Neural cell (in vitro differentiated cells): ENCODE results near the gene EYS. TPM values are rescaled to one million over a fixed set of nuclear protein-coding genes. Genes with fewer than 3 reads are reported as not detected.

ENCODE experiments used
- H2AFZ ChIP-seq: fragments of 200-600, 300-800 bp; sonication (generic), shearing (Covaris generic); 2 replicates; pipeline ENCODE4 v1.6.0; 2014; ENCODE audit warnings: low read depth, mild to moderate bottlenecking, antibody characterized with exemption, low read length, moderate library complexity
- H3F3A ChIP-seq: fragments of 200-600 bp; shearing (Covaris generic); 2 replicates; pipeline ENCODE4 v1.6.1; 2016; ENCODE audit warnings: mild to moderate bottlenecking, moderate library complexity, mixed read lengths, antibody characterized with exemption, low read length; ENCODE audit not compliant: insufficient read depth, poor library complexity, severe bottlenecking
- H3K27ac ChIP-seq: fragments of 200-600, 300-800 bp; sonication (generic), shearing (Covaris generic); 2 replicates; pipeline ENCODE4 v1.5.1; 2014; ENCODE audit warnings: mild to moderate bottlenecking, low read length, moderate library complexity
- H3K27me3 ChIP-seq: fragments of 300-800, 200-600 bp; sonication (generic), shearing (Covaris generic); 2 replicates; pipeline ENCODE4 v1.6.0; 2014; ENCODE audit warnings: mild to moderate bottlenecking, low read depth, low read length, moderate library complexity; ENCODE audit not compliant: insufficient read depth
- H3K36me3 ChIP-seq: fragments of 300-800, 200-600 bp; sonication (generic), shearing (Covaris generic); 2 replicates; pipeline ENCODE4 v1.5.1; 2014; ENCODE audit warnings: mild to moderate bottlenecking, antibody characterized with exemption, low read length, moderate library complexity; ENCODE audit not compliant: insufficient read depth
- H3K4me2 ChIP-seq: fragments of 300-800, 200-600 bp; sonication (generic), shearing (Covaris generic); 2 replicates; pipeline ENCODE4 v1.6.0; 2014; ENCODE audit warnings: mild to moderate bottlenecking, low read length
- H3K4me3 ChIP-seq: fragments of 300-800, 200-600 bp; sonication (generic), shearing (Covaris generic); 2 replicates; pipeline ENCODE4 v1.5.1; 2014; ENCODE audit warnings: mild to moderate bottlenecking, low read length, moderate library complexity
- H3K79me2 ChIP-seq: fragments of 200-600 bp; shearing (Covaris generic); replicated peaks from 2 replicates; pipeline ENCODE4 v1.6.0; 2014; ENCODE audit warnings: mild to moderate bottlenecking, low read length, moderate library complexity; ENCODE audit not compliant: insufficient read depth
- H3K9ac ChIP-seq: fragments of 300-800, 200-600 bp; sonication (generic), shearing (Covaris generic); 2 replicates; pipeline ENCODE4 v1.6.1; 2016; ENCODE audit warnings: mild to moderate bottlenecking, low read length, mixed read lengths
- H3K9me2 ChIP-seq: fragments of 200-600 bp; shearing (Covaris generic); 2 replicates; pipeline ENCODE4 v1.6.1; 2016; ENCODE audit warnings: mild to moderate bottlenecking, low read length, mixed read lengths; ENCODE audit not compliant: insufficient read depth
- H3K9me3 ChIP-seq: fragments of 200-600, 300-800 bp; sonication (generic), shearing (Covaris generic); 2 replicates; pipeline ENCODE4 v1.6.1; 2016; ENCODE audit warnings: mild to moderate bottlenecking, mixed run types, low read length, moderate library complexity, mixed read lengths
- H4K20me1 ChIP-seq: fragments of 200-600 bp; shearing (Covaris generic); 2 replicates; pipeline ENCODE4 v1.6.1; 2016; ENCODE audit warnings: mild to moderate bottlenecking, mixed run types; ENCODE audit not compliant: insufficient read depth
- EP300 ChIP-seq: fragments of 450-650 bp; conservative IDR thresholded peaks from 2 replicates; pipeline ENCODE4 v1.6.1; 2014; ENCODE audit warnings: antibody characterized with exemption, mild to moderate bottlenecking, moderate library complexity; ENCODE audit not compliant: poor library complexity, severe bottlenecking
- EZH2 ChIP-seq: fragments of 200-600, 300-800 bp; shearing (Covaris generic), sonication (generic); IDR thresholded peaks from 2 replicates; pipeline ENCODE4 v1.6.1; 2014; ENCODE audit warnings: antibody characterized with exemption, low read length, borderline replicate concordance, mild to moderate bottlenecking; ENCODE audit not compliant: insufficient read depth, poor library complexity, severe bottlenecking
- MXI1 ChIP-seq: fragments of 450-650 bp; conservative IDR thresholded peaks from 2 replicates; pipeline ENCODE4 v1.6.1; 2014; ENCODE audit warnings: antibody characterized with exemption, mild to moderate bottlenecking; ENCODE audit not compliant: poor library complexity, severe bottlenecking
- POLR2AphosphoS5 ChIP-seq: IDR thresholded peaks from 2 replicates; pipeline ENCODE4 v1.6.1; 2012
- RAD21 ChIP-seq: fragments of 450-650 bp; conservative IDR thresholded peaks from 2 replicates; pipeline ENCODE4 v1.6.1; 2014; ENCODE audit warnings: antibody characterized with exemption, mild to moderate bottlenecking, moderate library complexity
- SMC3 ChIP-seq: fragments of 450-650 bp; conservative IDR thresholded peaks from 2 replicates; pipeline ENCODE4 v1.6.1; 2014; ENCODE audit warnings: antibody characterized with exemption, mild to moderate bottlenecking, moderate library complexity; ENCODE audit not compliant: poor library complexity
- TAF1 ChIP-seq: IDR thresholded peaks from 2 replicates; pipeline ENCODE4 v1.6.1; 2012; ENCODE audit warnings: low read depth
- polyA plus RNA-seq: library from polyadenylated mRNA; depleted of rRNA; stranded (reverse); fragments of >200 nt; gene quantifications from 2 replicates; pipeline ENCODE4 v1.2.3, GENCODE V29; 2014
- TF ChIP-seq, protein P1 (sequence below): IDR thresholded peaks from 2 replicates; pipeline ENCODE4 v1.6.1; 2012; ENCODE audit warnings: borderline replicate concordance
- TF ChIP-seq, protein P2 (sequence below): fragments of 450-650 bp; IDR thresholded peaks from 2 replicates; pipeline ENCODE4 v1.5.1; 2014; ENCODE audit warnings: antibody characterized with exemption, mild to moderate bottlenecking, moderate library complexity; ENCODE audit not compliant: poor library complexity, severe bottlenecking

EYS gene
- polyA plus RNA-seq, 1 donor from 2014 or later = 0.38 TPM

DNA sequence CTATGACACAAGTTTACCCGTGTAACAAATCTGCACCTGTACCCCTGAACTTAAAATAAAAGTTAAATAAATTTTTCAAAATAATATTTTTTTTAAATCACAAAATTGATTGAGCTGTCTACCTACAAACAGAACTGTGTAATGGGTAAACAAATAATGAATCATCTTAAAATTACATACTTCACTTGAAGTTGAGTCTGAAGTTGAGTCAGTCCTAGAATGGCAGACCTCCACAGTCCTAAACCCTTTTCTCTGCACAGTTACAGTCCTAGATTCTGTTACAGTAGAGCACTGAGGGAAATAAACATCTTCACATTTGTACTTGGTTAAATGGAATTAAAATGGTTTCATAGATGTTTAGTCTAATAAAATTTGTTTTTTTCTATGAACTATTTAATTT, 1190.6 kb downstream of the EYS start:
- H3K4me2 ChIP-seq = no peak overlapping the region
- H3K27ac ChIP-seq = no peak overlapping the region
- H3K9ac ChIP-seq = no peak overlapping the region
- H3F3A ChIP-seq = no peaks in the 10 kb centered on the region
- no peaks in the 10 kb centered on the region for H3K36me3 ChIP-seq
- no peak overlapping the region for H3K4me3 ChIP-seq
- H3K27me3 ChIP-seq = no peaks in the 10 kb centered on the region
- H4K20me1 ChIP-seq = no peaks in the 10 kb centered on the region
- H3K79me2 ChIP-seq = no peaks in the 10 kb centered on the region
- H3K9me2 ChIP-seq = no peaks in the 10 kb centered on the region
- no peak overlapping the region for H2AFZ ChIP-seq
- no peaks in the 10 kb centered on the region for H3K9me3 ChIP-seq
- no peak for TF ChIP-seq EP300
- TF ChIP-seq MXI1 = no peak

DNA sequence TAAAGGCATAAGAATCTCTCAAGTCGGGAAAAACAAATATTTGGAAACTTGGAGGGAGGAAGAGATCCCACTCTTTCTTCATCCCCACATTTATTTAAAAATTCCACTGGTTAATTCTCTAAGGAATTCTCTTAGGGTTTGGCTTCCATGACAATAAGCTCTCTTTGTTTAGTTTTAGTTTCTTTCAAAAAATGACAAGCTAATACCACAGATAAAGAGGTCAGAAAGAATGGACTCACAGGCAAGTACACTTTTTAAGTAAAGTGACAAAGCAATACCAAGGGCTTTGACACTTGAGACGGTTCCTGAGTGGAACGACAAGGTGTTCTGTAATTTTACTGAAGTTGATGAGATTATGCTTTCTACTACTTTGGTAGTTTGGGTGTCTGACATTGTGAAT, 1199.4 kb downstream of the EYS start:
- Histone ChIP-seq H3K27me3 (no peaks in the 10 kb centered on the region), H3K4me3 (no peak overlapping the region), H3F3A (no peaks in the 10 kb centered on the region), H3K79me2 (no peaks in the 10 kb centered on the region), H4K20me1 (no peaks in the 10 kb centered on the region), H3K9me2 (no peaks in the 10 kb centered on the region), H3K9ac (no peak overlapping the region), H3K9me3 (no peaks in the 10 kb centered on the region), H3K4me2 (no peak overlapping the region), H3K36me3 (no peaks in the 10 kb centered on the region), H3K27ac (no peak overlapping the region), H2AFZ (no peak overlapping the region)
- no peak for TF ChIP-seq EZH2
- TF ChIP-seq POLR2AphosphoS5 = no peak
- TF ChIP-seq MXI1 = no peak
- TF ChIP-seq, protein P1, sequence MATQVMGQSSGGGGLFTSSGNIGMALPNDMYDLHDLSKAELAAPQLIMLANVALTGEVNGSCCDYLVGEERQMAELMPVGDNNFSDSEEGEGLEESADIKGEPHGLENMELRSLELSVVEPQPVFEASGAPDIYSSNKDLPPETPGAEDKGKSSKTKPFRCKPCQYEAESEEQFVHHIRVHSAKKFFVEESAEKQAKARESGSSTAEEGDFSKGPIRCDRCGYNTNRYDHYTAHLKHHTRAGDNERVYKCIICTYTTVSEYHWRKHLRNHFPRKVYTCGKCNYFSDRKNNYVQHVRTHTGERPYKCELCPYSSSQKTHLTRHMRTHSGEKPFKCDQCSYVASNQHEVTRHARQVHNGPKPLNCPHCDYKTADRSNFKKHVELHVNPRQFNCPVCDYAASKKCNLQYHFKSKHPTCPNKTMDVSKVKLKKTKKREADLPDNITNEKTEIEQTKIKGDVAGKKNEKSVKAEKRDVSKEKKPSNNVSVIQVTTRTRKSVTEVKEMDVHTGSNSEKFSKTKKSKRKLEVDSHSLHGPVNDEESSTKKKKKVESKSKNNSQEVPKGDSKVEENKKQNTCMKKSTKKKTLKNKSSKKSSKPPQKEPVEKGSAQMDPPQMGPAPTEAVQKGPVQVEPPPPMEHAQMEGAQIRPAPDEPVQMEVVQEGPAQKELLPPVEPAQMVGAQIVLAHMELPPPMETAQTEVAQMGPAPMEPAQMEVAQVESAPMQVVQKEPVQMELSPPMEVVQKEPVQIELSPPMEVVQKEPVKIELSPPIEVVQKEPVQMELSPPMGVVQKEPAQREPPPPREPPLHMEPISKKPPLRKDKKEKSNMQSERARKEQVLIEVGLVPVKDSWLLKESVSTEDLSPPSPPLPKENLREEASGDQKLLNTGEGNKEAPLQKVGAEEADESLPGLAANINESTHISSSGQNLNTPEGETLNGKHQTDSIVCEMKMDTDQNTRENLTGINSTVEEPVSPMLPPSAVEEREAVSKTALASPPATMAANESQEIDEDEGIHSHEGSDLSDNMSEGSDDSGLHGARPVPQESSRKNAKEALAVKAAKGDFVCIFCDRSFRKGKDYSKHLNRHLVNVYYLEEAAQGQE = no peak
- TF ChIP-seq, protein P2, sequence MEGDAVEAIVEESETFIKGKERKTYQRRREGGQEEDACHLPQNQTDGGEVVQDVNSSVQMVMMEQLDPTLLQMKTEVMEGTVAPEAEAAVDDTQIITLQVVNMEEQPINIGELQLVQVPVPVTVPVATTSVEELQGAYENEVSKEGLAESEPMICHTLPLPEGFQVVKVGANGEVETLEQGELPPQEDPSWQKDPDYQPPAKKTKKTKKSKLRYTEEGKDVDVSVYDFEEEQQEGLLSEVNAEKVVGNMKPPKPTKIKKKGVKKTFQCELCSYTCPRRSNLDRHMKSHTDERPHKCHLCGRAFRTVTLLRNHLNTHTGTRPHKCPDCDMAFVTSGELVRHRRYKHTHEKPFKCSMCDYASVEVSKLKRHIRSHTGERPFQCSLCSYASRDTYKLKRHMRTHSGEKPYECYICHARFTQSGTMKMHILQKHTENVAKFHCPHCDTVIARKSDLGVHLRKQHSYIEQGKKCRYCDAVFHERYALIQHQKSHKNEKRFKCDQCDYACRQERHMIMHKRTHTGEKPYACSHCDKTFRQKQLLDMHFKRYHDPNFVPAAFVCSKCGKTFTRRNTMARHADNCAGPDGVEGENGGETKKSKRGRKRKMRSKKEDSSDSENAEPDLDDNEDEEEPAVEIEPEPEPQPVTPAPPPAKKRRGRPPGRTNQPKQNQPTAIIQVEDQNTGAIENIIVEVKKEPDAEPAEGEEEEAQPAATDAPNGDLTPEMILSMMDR = no peak
- no peak for TF ChIP-seq SMC3
- no peak for TF ChIP-seq RAD21
- no peak for TF ChIP-seq TAF1
- TF ChIP-seq EP300 = no peak

DNA sequence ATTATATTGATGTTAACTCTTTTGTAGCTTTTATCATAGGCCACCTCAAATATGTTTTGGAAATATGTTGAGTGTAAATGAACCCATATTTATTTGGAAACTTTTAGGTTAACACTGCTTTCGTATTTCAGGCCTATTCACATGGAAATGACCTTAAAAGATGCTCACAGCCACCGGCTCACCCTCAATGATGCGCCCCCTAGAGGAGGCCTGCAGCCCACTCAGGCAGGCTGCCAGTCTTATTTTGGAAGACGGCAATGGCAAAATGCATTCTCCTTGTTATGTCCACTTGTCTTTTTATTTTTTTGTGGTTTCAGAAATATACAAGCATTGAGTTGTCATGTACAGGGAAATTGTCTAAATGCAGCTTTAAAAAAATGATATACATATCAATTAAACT, 1201.7 kb downstream of the EYS start:
- no peaks in the 10 kb centered on the region for H3K27me3 ChIP-seq
- TF ChIP-seq MXI1 (no peak), EP300 (no peak), TAF1 (no peak), RAD21 (no peak), SMC3 (no peak), POLR2AphosphoS5 (no peak)
- TF ChIP-seq, protein P2 = no peak
- TF ChIP-seq, protein P1 = no peak
- H3F3A ChIP-seq = no peaks in the 10 kb centered on the region

More for the DNA sequence above, 1201.7 kb downstream of the EYS start:
- H3K9me3 ChIP-seq = no peaks in the 10 kb centered on the region
- H3K4me3 ChIP-seq = no peak overlapping the region
- H3K27ac ChIP-seq = no peak overlapping the region
- H3K4me2 ChIP-seq = no peak overlapping the region
- no peak overlapping the region for H3K9ac ChIP-seq
- no peaks in the 10 kb centered on the region for H3K36me3 ChIP-seq
- H2AFZ ChIP-seq = no peak overlapping the region
- H3K9me2 ChIP-seq = no peaks in the 10 kb centered on the region
- no peaks in the 10 kb centered on the region for H3K79me2 ChIP-seq
- no peaks in the 10 kb centered on the region for H4K20me1 ChIP-seq
